Colonic mucosa (tissue), 4 donors: ENCODE measurements around the gene SHOC1. TPM values are rescaled to one million over a fixed set of nuclear protein-coding genes. Genes with fewer than 3 reads are reported as not detected.

Experiments
- DNase-seq: peaks from one replicate; pipeline ENCODE4 v3.0.0-alpha.2; 2020
- H3K27ac ChIP-seq: fragments of 200-600 bp; one replicate; pipeline ENCODE4 v1.8.0; 2021
- H3K27me3 ChIP-seq: fragments of 200-600 bp; one replicate; pipeline ENCODE4 v1.8.0; 2021
- H3K36me3 ChIP-seq: fragments of 200-600 bp; one replicate; pipeline ENCODE4 v1.8.0; 2021
- H3K4me1 ChIP-seq: fragments of 200-600 bp; one replicate; pipeline ENCODE4 v1.8.0; 2021; ENCODE audit warnings: mild to moderate bottlenecking
- H3K4me3 ChIP-seq: fragments of 200-600 bp; one replicate; pipeline ENCODE4 v1.8.0; 2021
- H3K9ac ChIP-seq, 2 donors: one replicate each; pipeline ENCODE4 v1.7.0; 2013; ENCODE audit warnings: control low read depth in 2 of 2, low read depth in 2 of 2, low read length in 2 of 2
- H3K9me3 ChIP-seq: fragments of 200-600 bp; one replicate; pipeline ENCODE4 v1.8.0; 2021
- CTCF ChIP-seq: fragments of 200-600 bp; IDR thresholded peaks from one replicate; pipeline ENCODE4 v1.8.0; 2022; ENCODE audit warnings: antibody characterized with exemption, mild to moderate bottlenecking
- intact Hi-C: fragments of 100-400 bp; cut with DNase I; formaldehyde crosslinking; loops from one replicate; pipeline ENCODE4 v1.14.1; 2022
- total RNA-seq, 2 donors: library from RNA; stranded (reverse); fragmentation: NEBNext Ultra II Directional in 1 of 2; extraction: Animal tissue kit (Norgen Biotek cat#: 25700) in 1 of 2; gene quantifications; one replicate each; pipeline ENCODE4 v1.2.1, GENCODE V29; 2021
- donor health status: healthy.
- donor health status: DM: no; HTN: no; CAD: no.
- donor health status: DM: no; HTN: no; CAD: no.

The SHOC1 gene
- under 1 TPM in 1 of 2 donors, not detected in 1; 0.37 TPM for total RNA-seq

DNA sequence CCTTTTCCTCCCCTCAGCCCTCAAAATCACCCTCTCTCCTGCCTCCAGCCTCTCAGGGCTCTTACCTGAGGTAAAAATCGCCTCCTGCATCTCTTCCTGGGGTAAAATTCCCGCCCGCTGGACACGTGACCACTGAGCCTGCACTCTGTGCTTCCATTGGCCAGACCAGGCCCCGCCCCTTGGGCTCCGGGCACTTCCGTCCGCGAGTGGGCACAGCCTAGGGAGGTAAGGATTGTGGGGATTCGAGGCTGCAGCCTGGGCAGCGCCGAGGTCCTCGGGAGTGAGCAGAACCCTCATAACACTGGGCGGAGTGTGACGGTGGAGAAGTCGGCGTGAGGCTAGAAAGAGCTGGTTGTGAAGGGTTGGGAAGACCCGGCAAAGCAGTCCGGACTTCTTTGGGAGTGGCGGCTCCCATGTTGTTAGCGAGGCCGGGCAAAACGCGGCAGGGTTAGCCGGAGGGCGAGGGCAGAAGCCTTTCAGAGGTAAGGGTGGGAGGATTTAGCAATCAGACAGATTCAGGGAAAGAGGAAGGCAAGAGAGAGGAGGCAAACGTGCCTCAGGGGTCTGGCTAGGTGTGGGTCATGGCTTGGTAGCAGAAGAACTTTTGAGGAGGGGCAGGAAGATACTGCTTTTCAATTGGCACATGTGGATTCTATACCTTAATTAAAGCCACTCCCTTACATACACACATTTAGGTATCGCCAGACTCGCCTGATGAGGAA, at the start of gene SHOC1:
TSS of gene SHOC1 (minus strand) at position 103 of the 722 bp plus-strand sequence. CDS start 3,519 bp downstream, outside the sequence.
- intact Hi-C loops = no loop called here
- Histone ChIP-seq H3K9me3 (no peaks in the 10 kb centered on the region), H3K27me3 (no peaks in the 10 kb centered on the region), H3K4me1 (no peaks in the 10 kb centered on the region), H3K9ac (no peak within 1 kb of the TSS), H3K36me3 (no peaks in the 10 kb centered on the region), H3K27ac (no peak within 1 kb of the TSS), H3K4me3 (no peak within 1 kb of the TSS)
- no peak for TF ChIP-seq CTCF
- DNase-seq = peak; percentile 32

GRCh38 chr9:111843971-111844370, 49.2 kb upstream of the SHOC1 start:
- DNase-seq = no peak
- Histone ChIP-seq H3K4me3 (no peak overlapping the region), H3K9ac (no peak overlapping the region), H3K27me3 (no peaks in the 10 kb centered on the region), H3K9me3 (no peaks in the 10 kb centered on the region), H3K36me3 (no peaks in the 10 kb centered on the region), H3K27ac (no peak overlapping the region), H3K4me1 (no peaks in the 10 kb centered on the region)
- TF ChIP-seq CTCF = no peak
- intact Hi-C loops = no loop called here

DNA sequence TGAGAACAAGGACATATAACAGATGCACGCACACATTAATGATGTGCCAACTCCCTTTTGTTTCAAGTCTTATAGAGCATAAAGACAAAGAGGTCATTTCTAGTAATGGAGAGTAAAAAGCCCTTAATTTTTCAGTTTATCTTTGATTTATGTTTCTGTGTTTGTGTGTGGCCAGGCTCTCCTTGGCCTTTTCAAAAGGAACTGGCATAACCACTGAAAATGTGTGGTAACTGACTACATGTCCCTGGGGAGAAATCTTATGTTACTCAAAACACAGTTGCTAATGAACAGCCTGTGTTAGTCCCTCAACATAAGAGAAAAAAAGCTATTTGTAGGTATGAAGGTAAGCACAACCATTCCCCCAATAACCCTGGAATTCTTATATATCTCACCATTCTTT, 47.6 kb upstream of the SHOC1 start:
- no peak overlapping the region for H3K27ac ChIP-seq
- H3K4me3 ChIP-seq = no peak overlapping the region
- TF ChIP-seq CTCF = no peak
- H3K4me1 ChIP-seq = no peaks in the 10 kb centered on the region
- no peaks in the 10 kb centered on the region for H3K36me3 ChIP-seq
- DNase-seq = no peak
- intact Hi-C loops = no loop called here
- no peaks in the 10 kb centered on the region for H3K27me3 ChIP-seq
- no peaks in the 10 kb centered on the region for H3K9me3 ChIP-seq
- no peak overlapping the region for H3K9ac ChIP-seq

DNA sequence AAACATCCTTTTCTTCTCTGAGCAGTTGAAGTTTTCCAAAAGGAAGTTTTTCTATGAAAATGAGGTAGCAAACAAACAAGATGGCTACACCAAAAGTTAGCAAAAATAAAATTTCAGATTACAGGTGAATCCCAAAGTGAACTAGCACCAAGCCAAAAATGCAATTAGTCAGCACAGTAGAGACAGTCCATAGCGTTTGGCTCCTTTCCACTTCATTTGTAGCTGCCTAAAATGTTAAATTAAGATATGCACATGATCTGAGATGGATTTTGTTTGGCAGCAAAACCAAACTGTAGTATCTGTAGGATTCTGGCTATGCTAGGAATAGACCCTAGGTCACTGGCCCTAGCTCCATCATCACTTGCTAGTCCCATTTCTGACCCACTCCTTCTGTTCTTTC, 45.7 kb upstream of the SHOC1 start:
- no peak for TF ChIP-seq CTCF
- H3K4me1 ChIP-seq = no peaks in the 10 kb centered on the region
- DNase-seq = no peak
- no peak overlapping the region for H3K9ac ChIP-seq
- H3K27ac ChIP-seq = no peak overlapping the region
- H3K9me3 ChIP-seq = no peaks in the 10 kb centered on the region
- intact Hi-C loops = no loop called here
- no peaks in the 10 kb centered on the region for H3K36me3 ChIP-seq
- H3K27me3 ChIP-seq = no peaks in the 10 kb centered on the region
- no peak overlapping the region for H3K4me3 ChIP-seq

DNA sequence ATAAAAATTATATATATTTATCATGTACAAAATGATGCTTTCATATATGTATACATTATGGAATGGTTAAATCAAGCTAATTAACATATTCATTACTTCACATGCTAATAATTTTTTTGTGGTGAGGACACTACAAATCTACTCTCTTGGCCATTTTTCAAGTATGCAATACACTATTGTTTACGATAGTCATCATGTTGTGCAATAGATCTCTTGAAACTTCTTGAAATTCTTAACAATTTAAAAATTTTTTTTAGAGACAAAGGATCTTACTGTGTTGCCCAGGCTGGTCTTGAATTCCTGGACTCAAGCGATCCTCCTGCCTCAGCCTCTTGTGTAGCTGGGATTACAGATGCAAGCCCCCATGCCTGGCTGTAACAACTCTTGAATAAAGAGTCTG, 45.2 kb upstream of the SHOC1 start:
- Histone ChIP-seq H3K27me3 (no peaks in the 10 kb centered on the region), H3K4me1 (no peaks in the 10 kb centered on the region), H3K9me3 (no peaks in the 10 kb centered on the region), H3K9ac (no peak overlapping the region), H3K36me3 (no peaks in the 10 kb centered on the region), H3K4me3 (no peak overlapping the region), H3K27ac (no peak overlapping the region)
- no peak for DNase-seq
- no peak for TF ChIP-seq CTCF
- intact Hi-C loops = no loop called here
